GM12872 (cell line): ENCODE measurements around the gene PTPRA.

Experiments used
- CTCF ChIP-seq: IDR thresholded peaks from 3 replicates; pipeline ENCODE4 v1.5.1; 2011; ENCODE audit warnings: low read depth, mild to moderate bottlenecking, low read length, moderate library complexity; ENCODE audit not compliant: insufficient read depth

The PTPRA gene

GRCh38 chr20:2879146-2879545, 5.9 kb downstream of the PTPRA start:
- TF ChIP-seq CTCF, result no peak

GRCh38 chr20:2880650-2881049, 7.4 kb downstream of the PTPRA start:
- no peak for TF ChIP-seq CTCF

DNA sequence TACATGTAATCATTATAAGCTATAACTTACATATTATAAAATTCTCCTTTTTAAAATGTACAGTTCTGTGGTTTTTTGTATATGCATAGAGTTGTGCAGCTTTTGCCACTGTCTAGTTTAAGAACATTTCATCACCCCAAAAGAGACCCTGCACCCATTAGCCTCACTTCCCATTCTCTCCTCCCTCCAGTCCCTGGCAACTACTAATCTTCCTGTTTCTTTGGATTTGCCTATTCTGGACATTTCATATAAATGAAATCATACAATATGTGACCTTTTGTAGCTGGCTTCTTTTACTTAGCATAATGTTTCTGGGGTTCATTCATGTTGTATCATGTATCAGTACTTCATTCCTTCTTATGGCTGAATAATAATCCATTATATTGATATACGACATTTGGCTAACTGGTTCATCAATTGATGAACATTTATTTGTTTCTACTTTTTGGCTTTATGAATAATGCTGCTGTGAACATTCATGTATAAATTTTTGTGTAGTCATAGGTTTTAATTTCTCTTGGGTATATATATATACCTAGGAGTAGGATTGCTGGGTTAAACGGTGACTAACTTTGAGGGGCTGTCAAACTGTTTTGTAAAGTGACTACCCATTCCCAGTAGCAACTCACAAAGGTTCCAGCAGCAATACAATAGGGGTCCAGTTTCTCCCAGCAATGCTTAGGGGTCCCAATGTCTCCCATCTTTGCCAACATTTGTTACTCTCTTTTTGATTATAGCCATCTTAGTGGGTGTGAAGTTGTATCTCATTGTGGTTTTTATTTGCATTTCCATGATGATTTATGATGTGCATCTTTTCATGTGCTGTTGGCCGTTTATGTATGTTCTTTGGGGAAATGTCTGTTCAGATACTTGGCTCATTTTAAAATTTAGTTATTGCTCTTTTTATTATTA, 10.7 kb downstream of the PTPRA start:
- no peak for TF ChIP-seq CTCF

- TF ChIP-seq CTCF, result no peak
These were observed 14.4 kb downstream of the PTPRA start for GRCh38 chr20:2887715-2888114.

- no peak for TF ChIP-seq CTCF
These were observed 15.1 kb downstream of the PTPRA start for GRCh38 chr20:2888224-2888955.

- no peak for TF ChIP-seq CTCF
These were observed 15.9 kb downstream of the PTPRA start for GRCh38 chr20:2889209-2889608.

- no peak for TF ChIP-seq CTCF
These were observed 16.5 kb downstream of the PTPRA start for GRCh38 chr20:2889797-2890196.
